HCT116 (cell line): ENCODE data around the gene CEP70.

Experiments used
- CBX3 ChIP-seq: IDR thresholded peaks from 2 replicates; pipeline ENCODE4 v1.6.1; 2012; ENCODE audit warnings: low read depth
- EGR1 ChIP-seq: IDR thresholded peaks from 2 replicates; pipeline ENCODE4 v1.6.1; 2012; ENCODE audit warnings: low read depth
- EZH2 ChIP-seq: fragments of 200-600 bp; sonication (generic); IDR thresholded peaks from 2 replicates; pipeline ENCODE4 v1.6.1; 2017; ENCODE audit warnings: antibody characterized with exemption, mixed run types
- EZH2phosphoT487 ChIP-seq: fragments of 200-600 bp; IDR thresholded peaks from 2 replicates; pipeline ENCODE4 v1.6.1; 2018; ENCODE audit warnings: antibody characterized with exemption, borderline replicate concordance
- JUND ChIP-seq: IDR thresholded peaks from 2 replicates; pipeline ENCODE4 v1.6.1; 2012
- POLR2A ChIP-seq: IDR thresholded peaks from 2 replicates; pipeline ENCODE4 v1.7.0; 2011; ENCODE audit warnings: borderline replicate concordance; ENCODE audit not compliant: insufficient read depth, insufficient read length; ENCODE audit errors: extremely low read depth
- POLR2AphosphoS5 ChIP-seq: IDR thresholded peaks from 2 replicates; pipeline ENCODE4 v1.6.1; 2011; ENCODE audit warnings: mild to moderate bottlenecking, low read depth, low read length, moderate library complexity
- SIN3A ChIP-seq: IDR thresholded peaks from 2 replicates; pipeline ENCODE4 v1.6.1; 2012; ENCODE audit warnings: low read depth
- TCF7L2 ChIP-seq: IDR thresholded peaks from 2 replicates; pipeline ENCODE4 v1.7.0; 2011; ENCODE audit warnings: borderline replicate concordance, inconsistent platforms; ENCODE audit not compliant: insufficient read depth, insufficient read length; ENCODE audit errors: extremely low read depth
- ZNF274 ChIP-seq: fragments of 200-500 bp; sonication (Bioruptor generic); IDR thresholded peaks from 2 replicates; pipeline ENCODE4 v1.6.1; 2014; ENCODE audit warnings: mild to moderate bottlenecking, low read depth, low read length, inconsistent platforms
- TF ChIP-seq, protein P1 (sequence below), 3 experiments: fragments of 200-600 bp in 1 of 3; sonication (generic) in 1 of 3; IDR thresholded peaks in 2 of 3; conservative IDR thresholded peaks in 1 of 3; 2 replicates each; pipeline ENCODE4 v1.5.1; 2012 to 2017; ENCODE audit warnings: low read depth in 2 of 3, low read length in 2 of 3, antibody characterized with exemption in 1 of 3, borderline replicate concordance in 1 of 3, control low read depth in 1 of 3, mild to moderate bottlenecking in 1 of 3, mixed read lengths in 1 of 3, mixed run types in 1 of 3, moderate library complexity in 1 of 3; ENCODE audit not compliant: insufficient read depth in 1 of 3
- TF ChIP-seq, protein P2 (sequence below): IDR thresholded peaks from 2 replicates; pipeline ENCODE4 v1.6.1; 2011; ENCODE audit warnings: mild to moderate bottlenecking, low read length, moderate library complexity; ENCODE audit not compliant: insufficient replicate concordance; ENCODE audit errors: extremely low read depth

- TF ChIP-seq, protein P1, sequence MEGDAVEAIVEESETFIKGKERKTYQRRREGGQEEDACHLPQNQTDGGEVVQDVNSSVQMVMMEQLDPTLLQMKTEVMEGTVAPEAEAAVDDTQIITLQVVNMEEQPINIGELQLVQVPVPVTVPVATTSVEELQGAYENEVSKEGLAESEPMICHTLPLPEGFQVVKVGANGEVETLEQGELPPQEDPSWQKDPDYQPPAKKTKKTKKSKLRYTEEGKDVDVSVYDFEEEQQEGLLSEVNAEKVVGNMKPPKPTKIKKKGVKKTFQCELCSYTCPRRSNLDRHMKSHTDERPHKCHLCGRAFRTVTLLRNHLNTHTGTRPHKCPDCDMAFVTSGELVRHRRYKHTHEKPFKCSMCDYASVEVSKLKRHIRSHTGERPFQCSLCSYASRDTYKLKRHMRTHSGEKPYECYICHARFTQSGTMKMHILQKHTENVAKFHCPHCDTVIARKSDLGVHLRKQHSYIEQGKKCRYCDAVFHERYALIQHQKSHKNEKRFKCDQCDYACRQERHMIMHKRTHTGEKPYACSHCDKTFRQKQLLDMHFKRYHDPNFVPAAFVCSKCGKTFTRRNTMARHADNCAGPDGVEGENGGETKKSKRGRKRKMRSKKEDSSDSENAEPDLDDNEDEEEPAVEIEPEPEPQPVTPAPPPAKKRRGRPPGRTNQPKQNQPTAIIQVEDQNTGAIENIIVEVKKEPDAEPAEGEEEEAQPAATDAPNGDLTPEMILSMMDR (IDR thresholded peaks at IDR 0.05 in 2 of 3, conservative IDR thresholded peaks at IDR 0.05 in 1 of 3; ENCODE audit: borderline replicate concordance in 1 of 3, insufficient read depth in 1 of 3, low read depth in 2 of 3, low read length in 2 of 3): no peak
- TF ChIP-seq TCF7L2 (no peak), POLR2A (no peak), POLR2AphosphoS5 (no peak), SIN3A (no peak), EZH2 (no peak), EZH2phosphoT487 (no peak), ZNF274 (no peak), EGR1 (no peak), JUND (no peak), CBX3 (no peak)
- TF ChIP-seq, protein P2, sequence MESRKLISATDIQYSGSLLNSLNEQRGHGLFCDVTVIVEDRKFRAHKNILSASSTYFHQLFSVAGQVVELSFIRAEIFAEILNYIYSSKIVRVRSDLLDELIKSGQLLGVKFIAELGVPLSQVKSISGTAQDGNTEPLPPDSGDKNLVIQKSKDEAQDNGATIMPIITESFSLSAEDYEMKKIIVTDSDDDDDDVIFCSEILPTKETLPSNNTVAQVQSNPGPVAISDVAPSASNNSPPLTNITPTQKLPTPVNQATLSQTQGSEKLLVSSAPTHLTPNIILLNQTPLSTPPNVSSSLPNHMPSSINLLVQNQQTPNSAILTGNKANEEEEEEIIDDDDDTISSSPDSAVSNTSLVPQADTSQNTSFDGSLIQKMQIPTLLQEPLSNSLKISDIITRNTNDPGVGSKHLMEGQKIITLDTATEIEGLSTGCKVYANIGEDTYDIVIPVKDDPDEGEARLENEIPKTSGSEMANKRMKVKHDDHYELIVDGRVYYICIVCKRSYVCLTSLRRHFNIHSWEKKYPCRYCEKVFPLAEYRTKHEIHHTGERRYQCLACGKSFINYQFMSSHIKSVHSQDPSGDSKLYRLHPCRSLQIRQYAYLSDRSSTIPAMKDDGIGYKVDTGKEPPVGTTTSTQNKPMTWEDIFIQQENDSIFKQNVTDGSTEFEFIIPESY: no peak
Measured at GRCh38 chr3:138624518-138624917, 30.5 kb upstream of the CEP70 start.
